HG02852 (cell line): ENCODE data around the gene FIBP.

Experiments
- ATAC-seq: cut with Tn5 transposase; IDR thresholded peaks from one replicate; pipeline ENCODE4 v1.9.1; 2021; ENCODE audit warnings: mild to moderate bottlenecking, moderate library complexity; ENCODE audit not compliant: unreplicated experiment

Gene FIBP

DNA sequence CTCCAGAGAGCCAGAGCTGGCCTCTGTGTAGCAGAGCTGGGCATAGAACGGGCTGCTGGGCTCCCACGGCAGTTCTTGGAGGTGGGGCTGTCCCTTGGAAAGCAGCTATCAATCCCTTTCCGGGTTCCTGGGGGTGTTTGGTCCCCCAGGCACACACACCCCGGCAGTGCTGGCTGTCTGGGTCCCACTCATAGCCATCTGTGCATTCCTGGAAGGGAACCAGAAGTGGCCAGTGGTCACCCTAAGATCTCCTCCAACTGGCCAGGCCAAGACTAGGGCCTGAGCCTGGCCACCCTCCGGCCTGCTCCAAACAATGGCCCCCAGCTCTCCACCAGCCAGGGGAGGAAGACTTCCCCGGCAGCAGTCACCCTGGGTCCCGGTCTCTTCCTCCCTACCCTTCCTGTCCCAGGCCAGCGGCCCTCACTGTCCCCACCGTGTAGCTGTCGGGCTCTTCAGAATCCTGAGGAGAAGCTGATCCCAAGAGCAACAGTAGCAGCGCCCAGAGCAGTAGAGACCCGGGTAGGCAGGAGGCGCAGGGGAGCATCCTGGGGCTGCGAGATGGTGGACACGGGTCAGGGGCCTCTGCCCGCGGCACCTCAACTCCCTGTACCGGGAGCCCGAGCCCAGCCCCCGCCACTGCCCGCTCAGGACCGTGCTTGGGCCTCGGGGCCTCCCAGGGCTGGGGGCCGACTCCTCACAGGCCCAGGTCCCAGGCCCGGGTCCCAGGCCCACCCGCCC lies 16.3 kb downstream of the FIBP start:
- no peak for ATAC-seq

DNA sequence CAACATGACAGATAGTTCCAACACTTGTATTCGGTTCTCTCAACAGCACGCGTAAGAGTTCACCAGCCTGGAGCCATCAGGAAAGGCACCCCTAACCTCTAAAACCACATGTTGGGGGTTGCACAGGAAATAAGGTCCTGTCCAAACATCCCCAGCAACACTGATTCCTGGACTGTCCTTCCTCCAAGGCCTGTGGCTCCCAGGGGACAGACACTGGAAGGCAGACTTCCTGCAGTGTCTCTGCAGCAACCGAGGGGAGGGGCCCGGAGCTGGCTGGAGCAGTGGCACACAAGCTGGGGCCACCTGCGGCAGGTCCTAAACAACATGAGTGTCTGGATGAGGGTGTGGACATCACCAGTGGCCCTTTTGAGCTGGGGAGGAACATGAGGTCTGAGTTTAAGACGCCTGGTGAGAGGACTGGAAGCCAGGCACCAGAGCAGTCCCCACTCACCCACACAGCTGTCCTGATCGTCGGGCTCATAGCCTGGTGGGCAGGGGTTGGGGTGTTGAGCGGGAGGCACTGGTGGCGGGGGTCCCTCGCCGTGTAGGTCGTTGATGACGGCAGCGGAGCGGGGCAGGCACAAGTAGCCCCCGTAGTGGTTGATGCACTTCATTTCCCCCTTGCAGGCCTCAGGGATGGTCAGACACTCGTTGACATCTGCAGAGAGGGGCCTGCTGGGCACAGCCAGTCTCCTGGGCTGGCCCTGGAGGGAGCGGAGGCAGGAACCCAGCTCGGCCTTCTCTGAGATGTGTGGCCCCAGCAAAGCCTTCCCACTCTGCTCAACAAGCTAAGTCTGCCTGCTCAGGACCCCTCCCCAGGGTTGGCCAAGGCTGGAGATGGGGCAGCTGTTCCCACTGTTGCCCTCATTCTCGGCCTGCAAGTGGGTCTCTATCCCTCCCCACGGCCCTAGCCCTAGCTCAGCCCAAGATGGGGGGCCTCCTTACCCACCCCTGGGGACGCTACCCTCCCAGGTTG lies 17.3 kb downstream of the FIBP start:
- ATAC-seq, result no peak

DNA sequence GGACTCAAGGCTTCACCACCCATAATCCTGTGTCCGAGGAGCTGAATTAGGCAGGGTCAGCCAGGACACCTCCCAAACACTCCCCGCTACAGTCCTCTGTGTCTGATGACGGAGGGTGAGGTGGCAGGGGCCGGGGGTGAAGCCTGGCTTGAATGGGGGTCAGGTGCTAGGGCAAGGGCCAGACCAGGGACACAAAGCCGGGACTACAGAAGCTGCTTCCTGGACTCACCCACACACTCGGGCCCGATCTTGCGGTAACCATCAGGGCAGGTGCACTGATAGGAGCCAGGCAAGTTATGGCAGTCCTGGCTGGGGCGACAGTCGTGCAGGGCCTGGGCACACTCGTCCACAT lies 18.0 kb downstream of the FIBP start:
- no peak for ATAC-seq

DNA sequence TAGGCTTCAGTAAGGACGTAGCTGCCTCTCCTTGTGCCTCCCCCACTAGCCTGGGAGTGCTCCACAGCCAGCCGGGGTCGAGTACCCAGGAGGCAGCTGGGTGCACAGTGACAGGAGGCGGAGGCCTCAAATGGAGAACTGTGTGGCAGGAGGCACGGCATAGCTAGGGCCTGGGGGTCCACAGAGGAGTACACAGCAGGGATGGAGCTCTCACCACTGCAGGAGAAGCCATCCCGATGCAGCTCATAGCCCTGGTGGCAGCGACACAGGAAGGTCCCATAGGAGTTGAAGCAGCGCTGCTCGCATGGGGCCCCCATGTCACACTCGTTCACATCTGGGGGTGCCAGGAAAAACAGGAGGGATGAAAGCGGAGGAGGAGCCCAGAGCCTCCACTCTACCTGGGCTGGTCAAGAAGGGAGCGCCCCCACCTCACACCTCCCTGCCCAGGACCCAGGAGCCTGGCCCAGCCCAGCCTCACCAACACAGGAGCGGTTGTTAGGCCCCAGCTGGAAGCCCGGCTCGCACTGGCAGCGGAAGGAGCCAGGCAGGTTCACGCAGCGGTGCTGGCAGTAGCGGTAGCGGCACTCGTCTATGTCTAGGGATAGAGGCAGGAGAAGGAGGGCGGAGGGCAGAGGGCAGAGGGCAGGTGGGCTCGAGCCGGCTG lies 18.5 kb downstream of the FIBP start:
- ATAC-seq, result no peak

DNA sequence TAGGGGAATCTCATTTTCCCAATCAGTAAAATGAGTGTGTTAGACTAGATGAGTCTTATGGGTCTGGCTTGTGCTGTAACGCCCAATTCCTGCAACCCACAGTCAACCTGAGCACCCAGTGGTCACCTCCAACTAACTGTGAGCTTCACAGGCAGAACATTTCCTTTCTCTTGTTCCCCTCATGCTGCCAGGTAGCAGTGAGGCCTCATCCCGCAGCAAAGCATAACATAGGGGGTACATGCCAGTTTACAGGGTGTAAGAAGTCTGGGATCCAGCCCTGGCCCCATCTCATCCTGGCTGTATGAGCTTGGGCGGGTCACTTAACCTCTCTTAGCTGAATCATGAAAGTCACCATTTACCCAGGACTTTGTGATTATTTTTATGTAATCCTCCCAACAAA lies 19.4 kb downstream of the FIBP start:
- ATAC-seq, result no peak

DNA sequence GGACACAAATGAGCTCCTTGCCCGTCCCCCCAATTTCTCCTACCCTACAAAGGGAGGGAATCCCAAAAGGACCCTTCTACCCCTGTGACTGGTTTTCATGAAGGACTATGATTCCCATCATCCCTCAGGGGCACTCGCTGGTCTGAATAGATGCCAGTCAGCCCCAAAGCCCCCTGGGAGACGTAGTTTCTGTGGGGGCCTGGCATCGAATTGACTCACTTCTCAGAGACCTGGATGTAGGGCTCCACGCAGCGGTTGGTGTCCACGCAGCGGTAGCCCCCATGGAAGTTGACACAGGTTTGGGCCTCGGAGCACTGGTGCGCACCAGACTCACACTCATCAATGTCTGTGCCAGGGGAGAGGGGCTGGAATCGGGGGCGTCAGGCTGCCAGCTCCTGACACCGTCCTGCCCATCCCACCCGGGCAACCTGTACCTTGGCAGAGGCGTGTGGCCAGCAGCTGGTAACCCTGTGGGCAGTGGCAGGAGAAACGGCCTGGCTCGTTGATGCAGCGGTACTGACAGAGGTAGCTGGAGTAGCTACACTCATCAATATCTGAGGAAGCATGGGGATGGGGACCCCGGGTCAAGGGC lies 20.1 kb downstream of the FIBP start:
- ATAC-seq, result no peak

DNA sequence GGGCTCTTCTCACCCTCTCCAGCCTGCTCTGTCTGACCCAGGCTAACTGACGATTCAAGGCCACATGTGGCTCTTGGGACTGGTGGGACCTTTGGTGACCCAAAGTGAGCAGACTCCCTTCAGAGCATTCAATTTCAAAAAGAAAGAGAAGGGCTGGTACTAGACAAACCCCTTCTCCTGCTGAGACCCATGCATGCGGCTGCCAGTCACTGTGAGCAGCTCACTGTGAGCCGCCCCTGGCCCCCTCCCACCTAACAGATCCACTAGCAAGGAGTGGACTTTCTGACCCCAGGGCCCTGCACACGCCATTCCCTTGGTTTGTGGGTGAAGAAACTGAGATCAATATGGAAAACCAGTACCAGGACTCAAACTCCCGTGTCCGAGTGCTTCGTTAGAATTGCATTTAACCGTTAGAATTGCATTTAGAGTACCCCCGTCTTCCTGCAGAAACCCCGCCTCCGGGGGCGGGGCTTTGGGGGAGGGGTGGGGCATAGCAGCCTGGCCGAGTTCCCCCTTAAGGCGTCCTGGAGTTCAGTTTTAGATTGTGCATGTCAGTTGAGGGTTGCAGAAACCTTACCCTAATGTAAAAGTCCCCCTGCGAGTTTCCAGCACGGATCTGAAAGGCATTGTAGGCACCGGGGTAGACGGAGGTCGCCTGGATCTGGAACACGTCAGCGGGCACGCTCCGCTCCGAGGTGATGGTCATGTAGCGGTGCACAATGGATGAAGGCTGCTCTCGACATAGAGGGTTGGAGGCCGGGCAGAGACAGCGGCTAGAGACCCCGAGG lies 20.8 kb downstream of the FIBP start:
- ATAC-seq, result no peak

DNA sequence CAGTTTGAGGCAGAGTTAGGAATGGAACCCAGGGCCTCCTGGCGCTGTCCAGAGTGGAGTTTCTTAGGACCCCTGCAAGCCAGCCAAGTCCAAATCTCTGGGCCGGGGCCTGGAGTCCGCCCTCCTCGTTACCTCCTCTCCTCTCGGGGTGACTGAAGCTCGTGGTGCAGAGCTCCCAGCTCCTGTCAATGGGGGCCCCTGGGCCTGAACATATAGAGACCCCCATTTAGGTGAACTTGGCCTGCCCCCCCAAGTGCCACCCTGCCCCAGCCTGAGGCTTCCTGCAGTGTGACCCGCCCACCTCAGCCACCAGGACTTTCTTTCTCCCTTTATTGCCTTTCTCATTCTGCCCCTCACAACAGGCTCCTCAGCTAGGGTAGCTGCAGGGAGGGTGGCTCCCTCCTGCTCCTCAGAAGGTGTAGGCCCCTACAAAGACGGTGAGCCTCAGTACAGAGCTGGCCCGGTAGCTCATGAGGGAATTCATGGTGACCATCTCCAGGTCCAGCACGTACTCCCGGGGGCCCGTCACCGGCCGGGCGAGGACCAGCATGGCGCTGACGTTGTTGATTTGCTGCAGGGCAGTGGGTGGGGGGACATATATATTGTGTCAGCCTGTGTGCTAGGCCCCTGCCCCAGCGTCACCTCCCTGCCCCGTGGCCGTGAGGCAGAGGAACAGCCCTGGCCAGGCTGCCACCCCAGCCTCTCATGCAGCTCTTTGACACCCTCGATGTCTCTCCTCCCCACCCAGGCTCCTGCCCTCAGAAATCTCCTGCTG lies 21.6 kb downstream of the FIBP start:
- no peak for ATAC-seq

DNA sequence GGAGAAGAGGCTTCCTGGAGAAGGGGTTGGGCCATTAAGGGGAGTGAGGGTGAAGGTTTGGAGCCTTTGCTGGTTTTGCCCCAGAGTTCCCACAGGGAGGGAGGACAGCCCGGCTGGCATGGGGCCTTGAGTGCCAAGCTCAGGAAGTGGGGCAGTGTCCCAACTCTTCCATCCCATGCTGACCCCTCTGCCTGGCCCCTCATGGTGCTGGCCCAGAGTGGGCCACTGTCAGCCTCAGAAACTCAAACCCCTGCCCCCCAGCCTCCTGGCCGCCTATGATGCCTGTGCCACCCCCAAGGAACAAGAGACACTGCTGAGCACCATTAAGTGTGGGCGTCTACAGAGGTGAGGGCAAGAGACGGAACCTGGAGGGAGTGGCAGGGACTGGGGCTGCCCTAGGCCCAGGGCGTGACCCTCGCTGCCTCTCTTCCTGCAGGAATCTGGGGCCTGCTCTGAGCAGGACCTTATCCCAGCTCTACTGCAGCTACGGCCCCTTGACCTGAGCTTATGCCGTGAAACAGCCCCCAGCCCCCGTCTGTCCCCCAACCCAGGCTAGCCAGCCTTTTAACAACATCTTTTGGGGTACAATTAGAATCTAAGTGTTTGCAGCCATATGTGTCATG lies 22.6 kb downstream of the FIBP start:
- ATAC-seq, result no peak

DNA sequence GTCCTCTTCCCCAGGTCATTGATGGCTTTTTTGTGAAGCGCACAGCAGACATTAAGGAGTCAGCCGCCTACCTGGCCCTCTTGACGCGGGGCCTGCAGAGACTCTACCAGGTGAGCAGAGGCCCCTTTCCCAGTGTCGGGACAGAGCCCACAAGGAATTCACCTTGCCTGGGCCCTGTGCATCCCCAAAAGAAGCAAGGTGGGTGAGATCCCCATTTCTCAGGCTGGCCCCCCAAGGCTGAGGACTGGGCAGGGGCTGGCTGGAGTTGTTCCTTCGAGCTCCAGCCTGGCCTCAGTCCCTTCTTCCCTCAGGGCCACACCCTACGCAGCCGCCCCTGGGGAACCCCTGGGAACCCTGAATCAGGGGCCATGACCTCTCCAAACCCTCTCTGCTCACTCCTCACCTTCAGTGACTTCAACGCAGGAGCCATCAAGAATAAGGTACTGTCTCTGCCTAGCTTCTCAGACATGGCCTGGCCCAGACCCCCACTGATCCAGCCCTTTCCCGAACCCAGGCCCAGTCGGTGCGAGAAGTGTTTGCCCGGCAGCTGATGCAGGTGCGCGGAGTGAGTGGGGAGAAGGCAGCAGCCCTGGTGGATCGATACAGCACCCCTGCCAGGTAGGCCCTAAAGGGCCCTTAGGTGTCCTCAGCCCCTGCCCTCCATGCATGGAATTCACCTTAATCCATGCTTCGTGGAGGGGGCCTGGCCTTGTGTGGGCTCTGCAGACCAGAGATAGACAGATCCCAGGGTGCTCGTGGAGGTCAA lies 23.4 kb downstream of the FIBP start:
- no peak for ATAC-seq

DNA sequence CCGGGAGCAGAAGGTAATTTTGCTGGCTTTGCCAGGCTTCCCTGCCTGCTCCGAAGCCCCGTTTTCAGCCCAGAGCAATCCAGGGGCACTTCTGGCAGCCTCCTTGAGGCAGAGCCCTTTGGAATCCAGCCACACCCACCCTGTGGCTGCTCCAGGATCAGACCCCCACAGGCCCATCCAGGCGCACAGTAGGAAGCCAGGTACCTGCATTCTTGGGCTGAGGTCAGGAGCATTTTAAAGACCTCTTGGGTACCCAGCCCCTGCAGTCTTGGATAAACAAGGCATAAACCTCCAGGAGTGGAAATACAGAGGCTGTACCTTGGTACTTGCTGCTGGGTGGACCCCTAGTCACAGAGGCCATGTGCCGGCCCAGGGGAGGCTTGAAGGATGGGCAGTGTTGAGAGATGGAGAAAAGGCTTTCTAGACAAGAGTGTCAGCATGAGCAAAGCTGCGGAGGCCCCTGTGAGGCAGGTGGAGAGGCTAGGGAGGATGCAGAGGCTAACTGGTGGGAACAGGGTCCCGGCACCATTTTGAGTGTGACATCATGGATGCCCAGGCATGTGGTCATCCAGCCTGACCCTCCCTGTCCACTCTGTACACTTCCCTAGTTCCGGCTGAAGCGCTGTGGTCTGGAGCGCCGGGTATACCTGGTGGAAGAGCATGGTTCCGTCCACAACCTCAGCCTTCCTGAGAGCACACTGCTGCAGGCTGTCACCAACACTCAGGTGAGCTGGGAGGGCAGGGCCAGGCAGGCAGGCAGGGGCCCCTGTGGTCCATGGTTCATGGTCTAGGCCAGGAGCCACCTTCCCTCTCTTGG lies 24.2 kb downstream of the FIBP start:
- ATAC-seq, result no peak

DNA sequence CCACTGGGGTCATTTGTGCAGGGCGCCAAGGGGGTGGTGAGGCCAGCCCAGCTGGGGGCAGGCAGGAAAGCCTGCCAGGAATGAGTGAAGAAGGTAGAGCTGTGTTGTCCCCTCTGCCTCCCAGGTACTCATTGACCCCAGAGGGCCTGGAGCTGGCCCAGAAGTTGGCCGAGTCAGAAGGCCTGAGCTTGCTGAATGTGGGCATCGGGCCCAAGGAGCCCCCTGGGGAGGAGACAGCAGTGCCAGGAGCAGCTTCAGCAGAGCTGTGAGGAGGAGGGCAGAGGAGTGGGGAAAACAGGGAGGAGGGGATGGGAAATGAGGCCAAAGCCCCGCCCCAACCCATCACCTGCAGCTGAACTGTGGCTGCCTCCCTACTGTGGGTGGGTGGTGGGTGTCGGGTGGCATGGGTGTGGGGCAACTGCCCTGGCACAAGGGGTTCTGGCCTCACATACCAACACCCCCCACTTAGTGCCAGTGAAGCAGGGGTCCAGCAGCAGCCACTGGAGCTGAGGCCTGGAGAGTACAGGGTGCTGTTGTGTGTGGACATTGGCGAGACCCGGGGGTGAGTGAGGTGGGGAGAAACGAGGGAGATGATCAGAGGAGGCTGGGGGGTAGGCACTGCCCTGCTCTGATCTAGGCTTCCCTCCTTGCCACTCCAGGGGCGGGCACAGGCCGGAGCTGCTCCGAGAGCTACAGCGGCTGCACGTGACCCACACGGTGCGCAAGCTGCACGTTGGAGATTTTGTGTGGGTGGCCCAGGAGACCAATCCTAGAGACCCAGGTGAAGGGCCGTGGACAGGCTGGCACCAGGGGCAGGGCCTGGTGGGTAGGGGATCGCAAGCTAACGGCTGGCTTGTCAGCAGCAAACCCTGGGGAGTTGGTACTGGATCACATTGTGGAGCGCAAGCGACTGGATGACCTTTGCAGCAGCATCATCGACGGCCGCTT lies 25.1 kb downstream of the FIBP start:
- no peak for ATAC-seq

DNA sequence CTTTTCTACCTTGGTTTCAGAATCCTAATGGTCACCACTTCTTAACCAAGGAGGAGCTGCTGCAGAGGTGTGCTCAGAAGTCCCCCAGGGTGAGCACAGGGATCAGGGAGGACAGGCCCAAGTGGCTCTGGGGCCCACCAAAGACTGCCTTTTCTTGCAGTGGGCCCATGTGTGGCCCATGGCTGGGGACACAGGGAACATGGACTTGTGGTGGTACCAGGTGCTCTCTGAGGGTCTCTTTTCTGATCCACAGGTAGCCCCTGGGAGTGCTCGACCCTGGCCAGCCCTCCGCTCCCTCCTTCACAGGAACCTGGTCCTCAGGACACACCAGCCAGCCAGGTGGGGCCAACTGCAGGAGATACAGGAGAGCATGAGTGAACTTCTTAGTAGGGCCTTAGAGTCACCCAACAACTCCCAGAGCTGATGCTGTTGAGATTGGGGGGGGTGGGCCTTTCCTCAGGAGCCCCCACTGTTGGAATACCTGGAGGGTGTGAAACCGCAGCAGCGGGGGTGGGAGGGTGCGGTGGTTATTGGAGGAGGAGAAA lies 26.0 kb downstream of the FIBP start:
- no peak for ATAC-seq

DNA sequence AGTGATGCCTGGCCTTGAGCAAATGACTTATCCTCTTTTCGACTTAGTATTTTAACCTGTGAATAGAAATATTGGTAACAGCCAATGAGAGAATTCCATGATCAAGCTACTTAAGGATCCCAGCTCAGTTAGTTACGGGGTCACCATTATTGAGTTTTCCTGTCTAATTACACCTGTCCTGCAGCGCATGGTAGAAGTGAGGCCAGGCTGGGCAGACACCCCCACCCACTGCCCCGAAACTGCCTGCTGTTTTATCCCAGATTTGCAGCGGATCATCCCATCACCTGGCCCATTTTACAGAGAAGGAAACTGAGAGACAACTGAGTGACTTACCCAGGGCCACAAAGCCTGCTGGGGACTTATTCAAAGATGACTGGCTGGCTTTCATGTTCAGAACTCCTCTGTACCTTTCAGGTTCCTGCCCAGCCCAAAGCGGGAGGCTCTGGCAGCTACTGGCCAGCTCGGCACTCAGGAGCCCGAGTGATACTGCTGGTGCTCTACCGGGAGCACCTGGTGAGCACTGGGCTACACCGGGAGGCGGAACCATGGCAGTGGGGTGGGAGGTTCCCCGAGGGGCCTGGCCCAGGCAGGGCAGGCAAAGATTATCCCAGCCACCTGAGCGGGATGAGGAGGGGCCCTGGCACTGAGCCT lies 26.6 kb downstream of the FIBP start:
- ATAC-seq, result no peak

DNA sequence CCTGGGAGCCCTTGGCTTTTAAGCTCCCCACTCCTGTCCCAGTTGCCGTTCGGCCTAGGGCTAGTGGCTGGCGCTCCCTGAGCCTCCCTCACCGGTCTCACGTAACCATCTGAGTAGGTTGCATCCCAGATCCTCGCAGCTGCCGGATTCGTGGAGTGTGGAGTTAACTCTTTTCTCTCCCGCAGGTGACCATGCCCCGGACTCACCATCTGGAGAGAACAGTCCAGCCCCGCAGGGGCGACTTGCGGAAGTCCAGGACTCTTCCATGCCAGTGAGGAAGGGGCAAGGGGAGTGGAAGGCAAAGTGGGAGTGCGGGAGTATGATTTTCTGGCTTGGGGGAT lies 27.1 kb downstream of the FIBP start:
- no peak for ATAC-seq
